HK-2 (cell line): ENCODE measurements around the gene ZNF660.
A peak's percentile ranks its signal among the peaks of the same experiment; 100 is the strongest.

Experiments
- DNase-seq: peaks from one replicate; pipeline ENCODE4 v3.0.0-alpha.2; 2018; ENCODE audit not compliant: unreplicated experiment

ZNF660 gene

GRCh38 chr3:44632193-44632592, 47.4 kb downstream of the ZNF660 start:
- DNase-seq = no peak

GRCh38 chr3:44642337-44642736, 57.6 kb downstream of the ZNF660 start:
- no peak for DNase-seq

GRCh38 chr3:44643024-44643423, 58.3 kb downstream of the ZNF660 start:
- no peak for DNase-seq

- no peak for DNase-seq
Measured at GRCh38 chr3:44647771-44648170, 63.0 kb downstream of the ZNF660 start.

GRCh38 chr3:44648564-44649229, 63.9 kb downstream of the ZNF660 start, which contains the start of gene ZNF35:
Gene ZNF35, plus strand, starts transcription at chr3:44648732. Its CDS starts 2,336 bp downstream, at chr3:44651068.
- DNase-seq = peak; percentile 78
